DOHH2 (cell line): ENCODE measurements around the gene PHF2.

ENCODE experiments used
- CTCF ChIP-seq: fragments of 200-600 bp; sonication (generic); IDR thresholded peaks from one replicate; pipeline ENCODE4 v1.5.1; 2014; ENCODE audit warnings: antibody characterized with exemption, mild to moderate bottlenecking, low read depth, low read length; ENCODE audit not compliant: poor library complexity, severe bottlenecking
- EZH2phosphoT487 ChIP-seq: fragments of 200-600 bp; sonication (generic); IDR thresholded peaks from 2 replicates; pipeline ENCODE4 v1.6.1; 2017; ENCODE audit warnings: borderline replicate concordance, mild to moderate bottlenecking, antibody characterized with exemption, low read length, moderate library complexity, mixed read lengths

DNA sequence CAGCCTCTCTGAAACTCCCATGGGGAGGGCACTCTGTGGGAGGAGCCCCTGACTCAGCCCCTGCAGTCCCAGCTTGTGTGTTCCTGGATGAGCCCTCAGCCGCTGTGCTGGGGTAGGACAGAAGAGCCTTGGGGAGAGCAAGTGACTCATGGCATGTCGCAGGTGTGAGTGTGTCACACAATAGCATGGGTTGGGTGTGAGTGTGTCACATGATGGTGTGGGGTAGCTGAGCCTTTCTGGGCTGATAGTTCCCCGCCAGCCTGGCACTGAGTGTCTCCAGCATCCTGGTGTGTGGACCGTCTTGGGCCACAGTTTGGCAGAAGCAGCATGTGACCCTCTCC is 83.4 kb downstream of the PHF2 start:
- TF ChIP-seq CTCF (no peak), EZH2phosphoT487 (no peak)
